Measurements from ENCODE around the gene NAALADL2. TPM values are rescaled to one million over a fixed set of nuclear protein-coding genes. Genes with fewer than 3 reads are reported as not detected.

Gene NAALADL2
- total and polyA plus RNA-seq, 9 of the 15 experiments (the other 6 are each of a cell fraction or from before 2014, with no cell fraction given): 0.29 to 1.1 (median 0.79) TPM; not detected in 1

DNA sequence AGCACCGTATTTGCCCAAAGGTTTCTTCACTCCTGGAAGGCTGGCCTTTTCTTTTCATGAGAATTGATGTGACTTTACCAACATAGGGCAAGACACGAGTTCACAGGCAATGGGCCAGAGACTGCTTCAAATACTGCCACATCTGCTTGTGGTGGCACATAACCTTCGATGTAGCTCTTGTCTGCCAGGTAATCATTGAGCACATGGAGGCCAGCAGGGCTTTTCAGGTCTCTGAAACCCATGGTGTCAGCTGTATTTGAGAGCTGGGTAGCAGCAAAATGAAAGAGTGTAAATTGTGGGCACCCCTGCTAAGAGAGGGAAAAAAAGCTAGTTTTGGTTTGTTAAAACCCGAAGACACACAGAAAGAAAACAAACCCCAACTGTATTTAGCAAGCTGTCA lies 200.7 kb downstream of the NAALADL2 start:
- Histone ChIP-seq H3K9ac (ENCODE audit: insufficient read depth in 1 of 2, low read depth in 2 of 2, low read length in 2 of 2) (no peak overlapping the region), H3K27ac (ENCODE audit: extremely low read depth, low read depth, low read length) (no peak overlapping the region), H3K9me3 (replicated peaks; ENCODE audit: control insufficient read depth, insufficient read depth, low read depth, low read length) (0 out of 2 replicates have a peak, but pooled peaks cover 3% of the 10 kb centered on the region), H4K20me1 (replicated peaks; ENCODE audit: control insufficient read depth, insufficient read depth, low read length) (no peaks in the 10 kb centered on the region), H3K36me3 (ENCODE audit: control insufficient read depth, insufficient read depth, low read length) (no peaks in the 10 kb centered on the region), H2AFZ (ENCODE audit: low read depth, low read length) (no peak overlapping the region), H3K4me2 (ENCODE audit: insufficient read depth, low read length) (no peak overlapping the region), H3K9me1 (ENCODE audit: control insufficient read depth, insufficient read depth, low read length) (no peaks in the 10 kb centered on the region), H3K4me3 (no peak overlapping the region), H3K27me3 (ENCODE audit: control insufficient read depth in 2 of 2, insufficient read depth in 2 of 2, low read length in 2 of 2) (no peaks in the 10 kb centered on the region), H3K4me1 (replicated peaks in 1 of 2; ENCODE audit: control insufficient read depth in 2 of 2, insufficient read depth in 2 of 2, low read length in 2 of 2) (no peaks in the 10 kb centered on the region), H3K79me2 (ENCODE audit: control insufficient read depth, insufficient read depth, low read length) (no peaks in the 10 kb centered on the region)
- in situ Hi-C loops (cut with MboI) (no loop called here), intact Hi-C loops (cut with micrococcal nuclease) (no loop called here)
- FAIRE-seq (no peak), ATAC-seq (no peak), DNase-seq (ENCODE audit: extremely low read depth in 1 of 4, low spot score in 3 of 4) (no peak)
- TF ChIP-seq, protein P1, sequence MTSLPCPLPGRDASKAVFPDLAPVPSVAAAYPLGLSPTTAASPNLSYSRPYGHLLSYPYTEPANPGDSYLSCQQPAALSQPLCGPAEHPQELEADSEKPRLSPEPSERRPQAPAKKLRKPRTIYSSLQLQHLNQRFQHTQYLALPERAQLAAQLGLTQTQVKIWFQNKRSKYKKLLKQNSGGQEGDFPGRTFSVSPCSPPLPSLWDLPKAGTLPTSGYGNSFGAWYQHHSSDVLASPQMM (CRISPR knock-in tag; IDR thresholded peaks at IDR 0.05): no peak
- TF ChIP-seq POLR2G (IDR thresholded peaks at IDR 0.05; ENCODE audit: low read depth, low read length): no peak
- BruUV-seq (replicated peaks): no TSS peak
- 0% methylated on average over 4 of the region's 4 CpGs for WGBS (ENCODE audit: insufficient coverage, low coverage, missing lambda C conversion rate)
- POLR2A ChIA-PET: no interaction called here
- CTCF ChIA-PET (ENCODE audit: low intra/inter-chr PET ratio): no interaction called here

DNA sequence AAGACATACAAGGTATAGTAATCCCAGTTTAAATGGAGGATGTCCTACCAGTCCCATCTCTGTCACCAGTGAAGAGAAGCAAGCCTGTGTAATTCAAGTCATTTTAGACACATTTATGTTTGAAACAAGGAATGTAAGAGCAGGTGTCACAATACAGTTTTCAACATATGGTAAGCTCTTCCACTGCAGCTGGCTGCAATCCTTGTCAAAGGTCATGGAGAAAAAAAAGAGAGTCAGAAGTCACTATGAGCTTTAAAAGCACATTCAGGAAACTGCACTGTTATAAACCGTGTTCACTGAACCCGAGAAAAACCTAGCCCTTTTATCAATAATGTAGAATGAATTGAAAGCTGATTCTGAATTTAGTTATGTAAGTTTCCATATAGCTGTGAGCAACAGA lies 206.4 kb downstream of the NAALADL2 start:
- H3K27ac ChIP-seq (ENCODE audit: extremely low read depth, low read depth, low read length): no peak overlapping the region
- no peak for ATAC-seq
- CTCF ChIA-PET (ENCODE audit: low intra/inter-chr PET ratio): no interaction called here
- TF ChIP-seq ZNF253 (CRISPR knock-in tag; conservative IDR thresholded peaks at IDR 0.05): no peak
- no peak for TF ChIP-seq ZNF699 (CRISPR knock-in tag; IDR thresholded peaks at IDR 0.05; ENCODE audit: insufficient replicate concordance)
- TF ChIP-seq, protein P2, sequence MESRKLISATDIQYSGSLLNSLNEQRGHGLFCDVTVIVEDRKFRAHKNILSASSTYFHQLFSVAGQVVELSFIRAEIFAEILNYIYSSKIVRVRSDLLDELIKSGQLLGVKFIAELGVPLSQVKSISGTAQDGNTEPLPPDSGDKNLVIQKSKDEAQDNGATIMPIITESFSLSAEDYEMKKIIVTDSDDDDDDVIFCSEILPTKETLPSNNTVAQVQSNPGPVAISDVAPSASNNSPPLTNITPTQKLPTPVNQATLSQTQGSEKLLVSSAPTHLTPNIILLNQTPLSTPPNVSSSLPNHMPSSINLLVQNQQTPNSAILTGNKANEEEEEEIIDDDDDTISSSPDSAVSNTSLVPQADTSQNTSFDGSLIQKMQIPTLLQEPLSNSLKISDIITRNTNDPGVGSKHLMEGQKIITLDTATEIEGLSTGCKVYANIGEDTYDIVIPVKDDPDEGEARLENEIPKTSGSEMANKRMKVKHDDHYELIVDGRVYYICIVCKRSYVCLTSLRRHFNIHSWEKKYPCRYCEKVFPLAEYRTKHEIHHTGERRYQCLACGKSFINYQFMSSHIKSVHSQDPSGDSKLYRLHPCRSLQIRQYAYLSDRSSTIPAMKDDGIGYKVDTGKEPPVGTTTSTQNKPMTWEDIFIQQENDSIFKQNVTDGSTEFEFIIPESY (CRISPR knock-in tag; IDR thresholded peaks at IDR 0.05): no peak
- TF ChIP-seq, protein P3, sequence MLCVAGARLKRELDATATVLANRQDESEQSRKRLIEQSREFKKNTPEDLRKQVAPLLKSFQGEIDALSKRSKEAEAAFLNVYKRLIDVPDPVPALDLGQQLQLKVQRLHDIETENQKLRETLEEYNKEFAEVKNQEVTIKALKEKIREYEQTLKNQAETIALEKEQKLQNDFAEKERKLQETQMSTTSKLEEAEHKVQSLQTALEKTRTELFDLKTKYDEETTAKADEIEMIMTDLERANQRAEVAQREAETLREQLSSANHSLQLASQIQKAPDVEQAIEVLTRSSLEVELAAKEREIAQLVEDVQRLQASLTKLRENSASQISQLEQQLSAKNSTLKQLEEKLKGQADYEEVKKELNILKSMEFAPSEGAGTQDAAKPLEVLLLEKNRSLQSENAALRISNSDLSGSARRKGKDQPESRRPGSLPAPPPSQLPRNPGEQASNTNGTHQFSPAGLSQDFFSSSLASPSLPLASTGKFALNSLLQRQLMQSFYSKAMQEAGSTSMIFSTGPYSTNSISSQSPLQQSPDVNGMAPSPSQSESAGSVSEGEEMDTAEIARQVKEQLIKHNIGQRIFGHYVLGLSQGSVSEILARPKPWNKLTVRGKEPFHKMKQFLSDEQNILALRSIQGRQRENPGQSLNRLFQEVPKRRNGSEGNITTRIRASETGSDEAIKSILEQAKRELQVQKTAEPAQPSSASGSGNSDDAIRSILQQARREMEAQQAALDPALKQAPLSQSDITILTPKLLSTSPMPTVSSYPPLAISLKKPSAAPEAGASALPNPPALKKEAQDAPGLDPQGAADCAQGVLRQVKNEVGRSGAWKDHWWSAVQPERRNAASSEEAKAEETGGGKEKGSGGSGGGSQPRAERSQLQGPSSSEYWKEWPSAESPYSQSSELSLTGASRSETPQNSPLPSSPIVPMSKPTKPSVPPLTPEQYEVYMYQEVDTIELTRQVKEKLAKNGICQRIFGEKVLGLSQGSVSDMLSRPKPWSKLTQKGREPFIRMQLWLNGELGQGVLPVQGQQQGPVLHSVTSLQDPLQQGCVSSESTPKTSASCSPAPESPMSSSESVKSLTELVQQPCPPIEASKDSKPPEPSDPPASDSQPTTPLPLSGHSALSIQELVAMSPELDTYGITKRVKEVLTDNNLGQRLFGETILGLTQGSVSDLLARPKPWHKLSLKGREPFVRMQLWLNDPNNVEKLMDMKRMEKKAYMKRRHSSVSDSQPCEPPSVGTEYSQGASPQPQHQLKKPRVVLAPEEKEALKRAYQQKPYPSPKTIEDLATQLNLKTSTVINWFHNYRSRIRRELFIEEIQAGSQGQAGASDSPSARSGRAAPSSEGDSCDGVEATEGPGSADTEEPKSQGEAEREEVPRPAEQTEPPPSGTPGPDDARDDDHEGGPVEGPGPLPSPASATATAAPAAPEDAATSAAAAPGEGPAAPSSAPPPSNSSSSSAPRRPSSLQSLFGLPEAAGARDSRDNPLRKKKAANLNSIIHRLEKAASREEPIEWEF (CRISPR knock-in tag; IDR thresholded peaks at IDR 0.05): no peak
- TF ChIP-seq PCBP1 (IDR thresholded peaks at IDR 0.05; ENCODE audit: low read depth, low read length, poor library complexity, severe bottlenecking): no peak
- no peak for TF ChIP-seq MEF2D (tag; conservative IDR thresholded peaks at IDR 0.05; ENCODE audit: low read depth)

More for the DNA sequence above, 206.4 kb downstream of the NAALADL2 start:
- Histone ChIP-seq H2AFZ (ENCODE audit: low read depth, low read length) (no peak overlapping the region), H3K4me2 (ENCODE audit: insufficient read depth, low read length) (no peak overlapping the region), H3K4me1 (replicated peaks in 1 of 2; ENCODE audit: control insufficient read depth in 2 of 2, insufficient read depth in 2 of 2, low read length in 2 of 2) (no peaks in the 10 kb centered on the region), H3K4me3 (no peak overlapping the region), H3K9ac (ENCODE audit: insufficient read depth in 1 of 2, low read depth in 2 of 2, low read length in 2 of 2) (no peak overlapping the region), H3K79me2 (ENCODE audit: control insufficient read depth, insufficient read depth, low read length) (no peaks in the 10 kb centered on the region), H4K20me1 (replicated peaks; ENCODE audit: control insufficient read depth, insufficient read depth, low read length) (no peaks in the 10 kb centered on the region), H3K27me3 (ENCODE audit: control insufficient read depth in 2 of 2, insufficient read depth in 2 of 2, low read length in 2 of 2) (no peaks in the 10 kb centered on the region), H3K9me3 (replicated peaks; ENCODE audit: control insufficient read depth, insufficient read depth, low read depth, low read length) (no peaks in the 10 kb centered on the region), H3K36me3 (ENCODE audit: control insufficient read depth, insufficient read depth, low read length) (no peaks in the 10 kb centered on the region), H3K9me1 (ENCODE audit: control insufficient read depth, insufficient read depth, low read length) (no peaks in the 10 kb centered on the region)
- POLR2A ChIA-PET: no interaction called here
- DNase-seq (ENCODE audit: extremely low read depth in 1 of 4, low spot score in 3 of 4) (no peak), FAIRE-seq (no peak)
- BruUV-seq (replicated peaks): no TSS peak
- in situ Hi-C loops (cut with MboI) (no loop called here), intact Hi-C loops (cut with micrococcal nuclease) (no loop called here)
- WGBS (ENCODE audit: insufficient coverage, low coverage, missing lambda C conversion rate): 0% methylated on average over 2 of the region's 2 CpGs
